NCI-H526 (cell line): ENCODE data around the gene DCAF6.
"Not testable (repeated sequence)": the region's sequence is repeated elsewhere in the genome, so short reads cannot be mapped to it uniquely, and the experiment has no call there.

Experiments
- DNase-seq, 2 experiments: peaks; one replicate each; lab custom pipeline; 2025; lab: John Stamatoyannopoulos, UW

DCAF6 gene, protein sequence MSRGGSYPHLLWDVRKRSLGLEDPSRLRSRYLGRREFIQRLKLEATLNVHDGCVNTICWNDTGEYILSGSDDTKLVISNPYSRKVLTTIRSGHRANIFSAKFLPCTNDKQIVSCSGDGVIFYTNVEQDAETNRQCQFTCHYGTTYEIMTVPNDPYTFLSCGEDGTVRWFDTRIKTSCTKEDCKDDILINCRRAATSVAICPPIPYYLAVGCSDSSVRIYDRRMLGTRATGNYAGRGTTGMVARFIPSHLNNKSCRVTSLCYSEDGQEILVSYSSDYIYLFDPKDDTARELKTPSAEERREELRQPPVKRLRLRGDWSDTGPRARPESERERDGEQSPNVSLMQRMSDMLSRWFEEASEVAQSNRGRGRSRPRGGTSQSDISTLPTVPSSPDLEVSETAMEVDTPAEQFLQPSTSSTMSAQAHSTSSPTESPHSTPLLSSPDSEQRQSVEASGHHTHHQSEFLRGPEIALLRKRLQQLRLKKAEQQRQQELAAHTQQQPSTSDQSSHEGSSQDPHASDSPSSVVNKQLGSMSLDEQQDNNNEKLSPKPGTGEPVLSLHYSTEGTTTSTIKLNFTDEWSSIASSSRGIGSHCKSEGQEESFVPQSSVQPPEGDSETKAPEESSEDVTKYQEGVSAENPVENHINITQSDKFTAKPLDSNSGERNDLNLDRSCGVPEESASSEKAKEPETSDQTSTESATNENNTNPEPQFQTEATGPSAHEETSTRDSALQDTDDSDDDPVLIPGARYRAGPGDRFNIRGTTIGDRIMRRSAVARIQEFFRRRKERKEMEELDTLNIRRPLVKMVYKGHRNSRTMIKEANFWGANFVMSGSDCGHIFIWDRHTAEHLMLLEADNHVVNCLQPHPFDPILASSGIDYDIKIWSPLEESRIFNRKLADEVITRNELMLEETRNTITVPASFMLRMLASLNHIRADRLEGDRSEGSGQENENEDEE

DNA sequence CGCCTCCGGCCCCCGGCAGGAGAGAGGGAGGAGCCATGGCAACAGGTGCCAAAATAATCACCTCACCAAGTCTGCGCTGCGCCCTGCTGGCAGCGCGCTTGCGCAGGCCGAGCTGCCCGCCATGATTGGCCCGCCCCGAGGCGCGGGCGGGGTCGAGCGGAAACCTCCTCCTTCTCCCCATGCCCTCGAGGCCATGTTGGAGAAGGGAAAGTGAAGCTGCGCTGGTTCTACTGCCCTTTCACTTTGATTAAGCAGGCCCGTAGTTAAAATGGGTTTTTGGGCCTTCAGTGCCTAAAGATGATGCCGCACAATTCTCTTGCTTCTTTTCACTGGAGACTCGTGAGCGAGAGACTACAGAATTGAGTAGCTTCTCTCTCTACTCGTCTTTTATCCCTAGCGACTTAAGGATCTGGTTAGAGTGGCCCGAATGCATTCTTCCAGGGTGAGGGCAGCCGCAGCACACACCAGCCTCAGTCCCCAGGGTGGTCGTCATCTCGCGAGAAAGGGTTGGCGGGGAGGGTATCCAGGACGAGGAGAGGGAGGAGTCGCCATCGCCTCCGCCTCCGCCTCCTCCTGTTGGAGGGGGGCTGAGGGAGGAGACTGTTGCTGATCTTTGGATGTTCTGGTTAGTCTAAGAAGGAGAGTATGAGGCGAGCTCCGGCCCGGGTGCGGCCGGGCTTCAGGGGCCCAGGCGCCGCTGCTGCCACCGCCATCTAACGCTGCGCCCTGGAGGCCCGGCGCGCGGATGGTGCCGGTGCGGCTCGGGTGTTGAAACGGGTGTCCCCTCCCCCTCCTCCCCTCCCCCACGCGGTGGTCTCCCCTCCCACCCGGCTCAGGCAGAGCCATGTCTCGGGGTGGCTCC lies at the start of gene DCAF6:
DCAF6 (plus strand) TSS at position 616 of the 862 bp plus-strand sequence; CDS start at position 845, 229 bp downstream.
- DNase-seq: peak; percentile 99 to 100

DNA sequence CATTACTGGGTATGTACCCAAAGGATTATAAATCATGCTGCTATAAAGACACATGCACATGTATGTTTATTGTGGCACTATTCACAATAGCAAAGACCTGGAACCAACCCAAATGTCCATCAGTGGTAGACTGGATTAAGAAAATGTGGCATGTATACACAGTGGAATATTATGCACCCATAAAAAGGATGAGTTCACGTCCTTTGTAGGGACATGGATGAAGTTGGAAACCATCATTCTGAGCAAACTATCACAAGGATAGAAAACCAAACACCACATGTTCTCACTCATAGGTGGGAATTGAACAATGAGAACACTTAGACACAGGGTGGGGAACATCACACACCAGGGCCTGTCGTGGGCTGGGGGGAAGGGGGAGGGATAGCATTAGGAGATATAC lies 49.3 kb upstream of the DCAF6 start:
- not testable (repeated sequence) for DNase-seq

DNA sequence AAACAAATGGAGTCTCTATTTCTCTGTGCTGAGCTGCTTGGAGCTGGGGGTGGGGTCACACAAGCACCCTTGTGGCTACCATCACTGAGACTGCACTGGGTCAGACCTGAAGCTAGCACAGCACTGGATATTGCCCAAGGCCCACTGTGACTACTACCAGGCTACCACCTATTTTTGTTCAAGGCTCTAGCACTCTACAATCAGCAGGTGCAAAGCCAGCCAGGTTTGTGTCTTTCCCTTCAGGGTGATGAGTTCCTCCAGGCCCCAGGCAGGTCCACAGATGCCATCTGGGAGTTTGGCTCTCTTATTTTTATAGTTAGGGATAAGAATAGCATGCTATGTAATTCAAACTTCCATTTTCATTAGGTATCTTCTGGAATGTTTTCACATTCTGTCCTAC lies 46.1 kb upstream of the DCAF6 start:
- DNase-seq: no peak

DNA sequence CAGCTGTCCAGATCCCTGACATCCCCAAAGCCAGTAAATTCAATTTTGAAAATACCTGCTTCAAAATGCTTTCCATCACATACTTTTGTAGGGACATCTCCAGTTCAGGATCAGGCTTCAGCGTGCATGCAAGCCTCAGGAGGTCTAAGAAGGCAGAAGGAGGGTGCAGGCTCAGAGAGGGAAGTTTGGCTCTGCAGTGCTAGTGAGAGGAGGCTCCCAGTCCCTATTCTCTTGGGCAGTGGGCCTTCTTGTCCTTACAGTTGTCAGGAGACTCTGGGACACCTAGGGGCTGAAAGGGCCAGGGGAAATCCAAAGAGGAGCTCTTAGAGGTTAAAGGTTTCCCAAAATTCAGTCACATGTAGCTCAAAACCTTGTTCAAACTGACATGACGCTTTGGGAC lies 42.7 kb upstream of the DCAF6 start:
- DNase-seq: no peak

DNA sequence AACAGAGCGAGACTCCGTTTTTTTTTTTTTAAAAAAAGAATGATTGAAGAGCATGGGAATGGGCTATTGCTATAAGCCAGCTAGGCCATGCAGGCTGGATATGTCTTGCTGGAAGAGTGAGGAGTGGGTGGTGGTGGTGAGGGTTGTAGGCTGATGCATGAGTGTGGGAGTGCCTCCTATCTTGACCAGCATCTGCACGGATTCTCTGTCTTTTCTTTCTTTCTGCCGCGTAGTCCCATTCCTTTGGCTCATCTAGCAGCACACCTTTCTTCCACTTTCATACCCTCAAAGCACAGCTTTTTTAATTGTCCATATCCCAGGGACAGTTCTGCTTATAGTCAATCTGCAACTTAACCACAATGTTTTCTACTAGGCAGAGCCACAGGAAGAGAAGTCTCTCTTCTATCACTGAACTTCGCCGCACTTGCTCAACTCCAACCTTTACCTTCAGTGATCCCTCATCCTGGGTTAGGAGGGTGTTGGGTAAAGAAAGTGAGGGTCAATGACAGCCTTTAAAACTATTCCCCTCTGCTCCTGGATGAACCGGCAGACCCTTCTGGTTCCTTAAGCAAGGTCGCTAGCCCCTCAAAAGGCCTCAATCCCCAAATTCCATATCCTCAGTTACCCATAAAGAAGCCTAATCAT lies 37.8 kb upstream of the DCAF6 start:
- no peak for DNase-seq

DNA sequence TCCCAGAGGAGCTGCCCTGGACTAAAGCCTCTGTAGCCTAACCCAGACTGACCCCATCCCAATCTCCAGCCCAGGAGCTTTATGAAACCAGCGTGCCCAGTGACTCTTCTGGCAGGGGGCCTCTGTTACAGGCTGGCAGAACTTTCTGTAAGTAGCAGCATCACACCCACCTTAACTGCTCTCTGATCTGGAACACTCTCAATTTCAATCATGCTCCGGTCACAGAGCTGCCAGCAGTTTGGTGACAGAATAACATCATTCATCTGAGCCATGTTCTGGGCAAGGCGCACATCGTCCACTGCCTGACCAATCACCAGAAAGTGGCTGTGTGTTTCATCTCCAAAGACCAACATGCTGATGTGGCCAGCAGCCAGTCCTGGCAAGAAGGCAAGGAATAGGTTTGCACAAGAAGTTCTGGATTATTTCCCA lies 37.2 kb upstream of the DCAF6 start:
- DNase-seq: no peak

DNA sequence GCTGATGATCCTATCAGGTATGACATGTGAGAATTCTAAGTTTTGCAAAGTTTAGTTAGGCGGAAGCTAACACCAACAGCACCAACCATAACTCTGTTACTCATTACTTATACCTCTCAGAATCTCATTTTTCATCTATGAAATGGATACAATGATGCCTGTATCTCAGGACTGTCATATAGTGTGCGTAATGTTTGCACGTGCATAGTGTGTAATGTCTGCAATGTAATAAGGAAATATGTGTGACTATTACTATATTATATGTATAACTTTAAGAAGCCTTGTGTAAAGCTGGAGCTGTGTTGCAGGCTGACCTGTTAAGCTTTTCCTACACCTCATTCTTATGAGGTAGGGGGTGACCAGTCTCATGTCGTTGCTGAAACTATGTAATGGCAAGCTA lies 35.6 kb upstream of the DCAF6 start:
- no peak for DNase-seq

DNA sequence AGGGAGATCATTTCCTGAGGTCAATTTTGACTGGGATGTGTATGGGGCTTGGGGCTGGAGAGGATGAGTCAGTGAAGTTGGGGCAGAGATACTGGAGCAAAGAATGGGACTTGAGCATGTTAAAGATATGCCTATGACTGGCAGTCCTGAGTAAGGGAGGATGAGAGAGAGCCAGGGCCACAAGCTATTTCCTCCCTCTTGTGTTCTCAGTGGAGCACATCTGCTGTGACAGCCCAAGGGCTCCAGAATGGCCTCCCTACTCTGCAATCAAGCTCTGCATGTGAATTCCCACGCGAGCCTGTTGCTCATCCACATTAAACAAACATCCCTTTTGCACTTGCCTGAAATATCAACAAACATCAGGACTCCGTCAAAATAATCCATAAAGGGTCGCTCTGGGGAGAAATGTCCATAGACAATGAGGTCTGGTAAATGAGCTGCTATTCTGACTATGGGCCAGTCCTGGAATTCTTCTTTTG lies 31.8 kb upstream of the DCAF6 start:
- DNase-seq: no peak

DNA sequence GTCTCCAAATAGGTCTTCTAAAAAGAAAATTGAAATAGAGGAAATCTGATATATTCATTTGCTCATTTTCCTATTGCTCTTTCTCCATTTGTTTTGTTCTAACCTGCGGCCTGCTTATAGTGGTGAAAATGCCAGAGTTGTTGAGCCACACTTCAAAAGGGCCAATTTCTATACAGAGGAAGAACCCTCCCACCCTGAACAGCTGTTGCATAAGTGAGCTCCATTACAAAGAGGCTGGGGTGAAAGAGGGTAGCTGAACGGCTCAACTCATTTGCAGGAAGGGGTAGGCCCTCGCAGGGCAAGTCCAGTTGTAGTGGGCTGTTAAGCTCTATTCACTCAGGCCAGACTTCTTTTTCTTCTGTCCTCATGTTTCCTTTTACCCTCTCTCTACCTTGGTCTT lies 31.3 kb upstream of the DCAF6 start:
- no peak for DNase-seq

DNA sequence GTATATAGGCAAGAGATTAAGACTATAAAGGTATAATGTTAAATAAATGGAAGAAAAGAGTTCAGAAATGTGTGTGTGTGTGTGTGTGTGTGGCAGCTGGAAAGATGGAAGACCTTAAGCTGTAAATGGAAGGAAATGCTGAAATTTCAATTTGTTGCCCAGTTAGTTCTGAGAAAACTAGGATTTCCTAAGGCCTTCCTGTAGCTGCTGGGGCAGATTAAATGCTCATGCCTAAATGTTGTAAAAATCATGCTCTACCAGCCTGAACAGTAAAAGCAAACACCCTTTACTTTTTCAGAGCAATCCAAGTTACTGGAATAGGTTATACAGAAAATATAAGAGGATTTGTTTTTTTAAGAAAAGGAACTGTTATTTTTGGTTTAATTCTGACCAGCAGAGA lies 30.8 kb upstream of the DCAF6 start:
- DNase-seq: no peak

DNA sequence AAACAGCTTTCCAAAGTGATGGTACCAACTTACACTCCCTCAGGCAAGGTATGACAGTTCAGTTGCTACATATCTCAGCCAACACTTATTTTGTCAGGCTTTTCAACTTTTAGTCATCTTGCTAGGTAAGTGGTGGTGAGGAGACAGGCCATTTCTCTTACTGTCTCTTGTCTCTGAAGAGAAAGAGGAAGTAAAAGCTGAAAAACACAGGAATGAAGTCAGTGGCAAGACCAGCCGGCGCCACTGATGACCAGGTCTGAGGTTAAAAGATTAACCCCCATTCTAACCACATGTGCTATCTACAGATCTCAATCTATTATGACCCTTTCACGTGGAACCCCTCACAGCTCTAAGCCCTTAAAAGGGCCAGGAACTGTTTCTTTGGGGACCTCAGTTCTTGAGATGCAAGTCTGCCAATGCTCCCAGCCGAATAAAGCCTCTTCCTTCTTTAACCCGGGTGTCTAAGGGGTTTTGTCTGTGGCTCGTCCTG lies 26.7 kb upstream of the DCAF6 start:
- no peak for DNase-seq

DNA sequence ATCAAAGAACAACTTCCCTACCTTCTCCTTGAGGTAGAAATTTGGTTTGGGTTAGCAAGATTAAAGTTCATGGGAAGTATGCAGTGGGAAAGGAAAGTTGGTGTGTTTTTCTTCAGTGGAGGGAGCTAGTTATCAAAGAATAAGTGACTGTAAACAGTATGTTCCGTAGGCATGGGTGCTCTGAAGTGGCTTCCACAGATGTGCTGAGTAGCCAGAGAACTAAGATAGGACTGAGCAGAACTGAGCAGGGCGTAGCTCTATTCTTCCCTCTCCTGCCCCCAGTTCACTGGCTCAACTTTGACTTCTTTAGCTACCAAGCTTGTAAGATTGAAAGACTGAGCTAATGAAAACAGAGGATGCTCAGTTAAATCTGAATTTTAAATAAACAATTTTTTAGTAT lies 26.0 kb upstream of the DCAF6 start:
- no peak for DNase-seq

DNA sequence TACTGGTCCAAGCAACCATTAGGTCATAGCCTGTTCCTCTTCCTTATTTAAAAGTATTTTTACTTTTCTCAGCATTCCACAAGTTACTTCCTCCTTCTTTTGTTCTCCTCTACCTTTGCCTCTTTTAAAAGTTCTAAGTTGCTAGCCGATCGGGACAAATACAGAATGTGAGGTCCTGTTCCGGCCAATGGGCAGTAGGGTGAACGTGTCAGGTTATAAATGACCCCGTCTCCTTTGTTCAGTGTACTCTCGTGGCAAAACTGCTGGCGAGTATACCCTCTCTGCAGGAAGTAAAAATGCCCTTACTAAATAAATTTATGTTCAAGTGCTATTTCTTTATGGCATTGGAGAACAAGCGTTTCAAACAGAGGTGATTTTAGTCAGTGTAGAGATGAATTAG lies 25.1 kb upstream of the DCAF6 start:
- no peak for DNase-seq

DNA sequence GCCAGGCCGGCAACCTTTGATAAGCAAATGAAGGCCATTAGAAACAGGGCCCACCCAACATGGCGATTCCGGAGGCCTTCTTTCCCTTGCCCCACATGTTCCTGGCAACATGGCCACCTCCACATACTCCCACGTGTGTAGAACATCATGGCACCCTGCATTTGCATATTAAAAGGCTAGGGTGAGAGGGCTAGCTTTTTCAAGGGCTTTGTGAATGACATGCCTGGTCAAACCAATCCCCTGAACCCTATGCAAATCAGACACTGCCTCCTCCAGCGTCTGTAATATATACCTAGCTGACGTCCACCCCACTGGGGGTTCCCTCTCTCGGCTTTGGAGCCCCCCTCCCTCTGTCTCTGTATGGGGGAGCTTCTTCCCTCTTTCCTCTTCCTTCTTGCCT lies 24.2 kb upstream of the DCAF6 start:
- DNase-seq: peak; percentile 40 to 44

DNA sequence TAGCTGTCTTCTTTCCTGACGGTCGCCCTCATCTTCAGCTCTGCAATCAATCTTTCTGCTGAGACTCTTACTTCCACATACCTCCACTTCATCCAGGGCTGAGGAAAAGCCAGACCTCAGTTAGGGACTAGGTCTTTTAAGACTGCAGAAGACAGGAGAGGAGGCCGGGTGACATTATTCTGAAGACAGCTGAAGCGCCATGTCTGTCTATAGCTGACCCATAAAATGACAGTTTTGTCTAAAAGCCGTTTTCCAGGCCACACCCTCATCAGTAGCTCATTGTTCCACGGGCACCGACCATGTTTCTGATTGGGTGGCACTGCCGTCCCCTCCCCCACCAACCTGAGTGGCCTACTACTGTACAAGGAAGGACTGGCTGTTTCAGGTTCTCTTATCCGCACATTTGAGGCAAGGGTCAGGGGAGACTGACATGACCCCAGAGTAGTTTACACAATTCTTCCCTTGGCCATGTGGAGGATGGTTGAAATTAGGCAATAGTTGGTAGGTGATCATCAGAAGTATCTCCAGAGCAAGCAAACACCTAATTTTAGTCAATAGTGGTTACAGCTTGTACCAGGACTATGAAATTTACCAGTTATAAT lies 22.5 kb upstream of the DCAF6 start, which contains the start of gene ADCY10:
ADCY10 (minus strand) TSS at position 240 of the 602 bp plus-strand sequence. CDS start 8,994 bp downstream, outside the sequence.
- DNase-seq: peak in 1 of 2 experiments; percentile 20

DNA sequence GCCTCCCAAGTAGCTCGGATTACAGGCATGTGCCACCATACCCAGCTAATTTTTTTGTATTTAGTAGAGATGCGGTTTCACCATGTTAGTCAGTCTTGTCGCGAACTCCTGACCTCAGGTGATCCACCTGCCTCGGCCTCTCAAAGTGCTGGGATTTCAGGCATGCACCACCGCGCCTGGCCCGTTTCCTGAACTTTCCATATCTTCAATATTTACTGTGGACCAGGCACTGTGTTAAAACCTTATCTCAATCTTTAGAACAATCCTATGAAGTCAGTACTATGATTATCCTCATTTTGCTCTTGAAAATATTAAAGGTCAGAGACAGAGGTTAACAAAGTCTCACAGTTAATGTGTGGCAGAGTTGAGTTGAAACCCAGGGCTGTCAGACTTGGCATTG lies 20.9 kb upstream of the DCAF6 start:
- no peak for DNase-seq

DNA sequence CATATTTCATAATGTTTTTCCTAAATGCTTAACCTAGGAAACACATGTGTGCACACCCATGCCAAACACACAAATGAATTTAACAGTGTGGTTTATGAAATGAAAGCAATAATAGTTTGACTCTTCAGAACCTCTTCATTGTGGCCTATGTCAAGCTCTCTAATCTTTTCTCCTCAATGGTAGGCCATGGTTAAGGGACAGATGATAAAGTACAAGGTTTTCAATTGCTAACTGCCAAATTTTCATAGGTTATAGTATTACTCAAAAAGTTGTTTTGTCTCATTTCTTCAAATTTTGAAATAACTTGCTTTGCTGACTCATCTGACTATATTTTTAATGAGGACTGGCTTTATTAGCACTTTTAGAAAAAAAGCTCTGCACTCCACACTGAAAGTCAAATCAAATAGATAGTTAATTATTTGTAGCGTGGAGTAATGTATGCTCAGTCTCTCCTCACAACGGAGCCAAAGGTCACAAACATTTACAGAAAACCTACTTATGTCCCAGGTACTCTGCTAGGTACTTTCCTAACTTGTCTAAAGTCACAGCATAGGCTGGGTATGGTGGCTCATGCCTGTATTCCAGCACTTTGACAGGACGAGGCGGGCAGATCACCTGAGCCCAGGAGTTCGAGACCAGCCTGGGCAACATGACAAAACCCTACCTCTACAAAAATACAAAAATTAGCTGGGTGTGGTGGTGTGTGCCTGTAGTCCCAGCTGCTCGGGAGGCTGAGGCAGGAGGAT lies 19.5 kb upstream of the DCAF6 start:
- no peak for DNase-seq

DNA sequence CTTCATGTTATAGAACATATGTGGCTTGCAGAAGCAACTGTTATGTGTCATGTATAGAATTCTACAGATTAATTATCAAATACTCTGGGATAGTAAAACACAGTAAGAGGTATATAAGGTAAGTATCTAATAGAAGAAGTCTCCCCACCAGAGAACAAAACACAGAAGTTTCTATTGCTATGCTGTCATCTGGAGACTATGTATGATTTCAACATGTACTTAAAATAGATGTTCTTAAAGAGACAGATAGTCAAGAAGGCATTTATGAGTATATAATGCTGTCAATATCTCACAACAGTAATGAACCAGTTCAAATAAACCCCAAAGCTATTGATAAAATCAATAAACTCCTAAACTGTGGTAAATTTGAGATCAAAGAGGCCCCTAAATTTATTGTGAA lies 14.5 kb upstream of the DCAF6 start:
- no peak for DNase-seq

DNA sequence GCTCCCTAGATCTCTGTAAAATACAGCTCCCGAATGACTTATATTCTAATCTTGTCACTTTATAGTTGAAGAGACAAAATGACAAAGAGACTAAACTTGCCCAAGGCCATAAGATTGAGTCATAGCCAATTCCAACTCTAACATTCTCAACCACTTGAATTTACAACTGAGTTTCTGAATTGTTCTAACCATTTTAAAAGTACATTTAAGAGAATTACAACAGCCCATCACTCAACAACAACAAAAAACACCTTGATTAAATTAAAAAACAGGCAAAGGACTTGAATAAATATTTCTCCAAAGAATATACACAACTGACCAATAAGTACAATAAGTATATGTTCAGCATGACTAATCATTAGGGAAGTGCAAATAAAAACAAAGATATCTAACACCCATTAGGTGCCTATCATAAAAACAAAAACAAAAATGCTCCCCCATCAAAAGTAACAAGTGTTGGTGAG lies 13.8 kb upstream of the DCAF6 start:
- DNase-seq: no peak
